ENCODE data around the gene PNPLA5. TPM values are rescaled to one million over a fixed set of nuclear protein-coding genes. Genes with fewer than 3 reads are reported as not detected.

PNPLA5 gene
- total and polyA plus RNA-seq, 2 of the 13 experiments (the other 11 are each of a cell fraction or from before 2014, with no cell fraction given): not detected

GRCh38 chr22:43921370-43921769, 29.6 kb upstream of the PNPLA5 start:
- H3K79me2 ChIP-seq (ENCODE audit: insufficient read depth, low read length): peaks cover 6% of the 10 kb centered on the region
- ATAC-seq (no peak), DNase-seq (ENCODE audit: low spot score) (peak; percentile 44), FAIRE-seq (no peak)
- ChIA-PET POLR2A (interaction anchor here (1.1 kb wide), 1 partner anchor 34 kb away, joined by 5 read pairs; the partner anchor contains the start of gene SAMM50), CTCF (ENCODE audit: low intra/inter-chr PET ratio, low total read pairs) (no interaction called here)
- BruUV-seq (replicated peaks): no TSS peak
- no peak overlapping the region for H2AFZ ChIP-seq (ENCODE audit: low read length)
- no peaks in the 10 kb centered on the region; a peak in 2 of 5 replicates for H3K27me3 ChIP-seq (ENCODE audit: control insufficient read depth in 1 of 2, insufficient read depth in 2 of 2, low read length in 2 of 2)
- H4K20me1 ChIP-seq (ENCODE audit: insufficient read depth, low read length): peaks cover 7% of the 10 kb centered on the region; the same call in 1 of the 2 replicates
- 20% methylated on average over 1 of the region's 4 CpGs for WGBS (ENCODE audit: low lambda C conversion rate)
- H3K4me3 ChIP-seq (replicated peaks in 1 of 3; ENCODE audit: insufficient read depth in 1 of 3, low read depth in 2 of 3, low read length in 3 of 3): no peak overlapping the region
- H3K9ac ChIP-seq (ENCODE audit: insufficient read depth, low read depth, low read length): no peak overlapping the region
- no peaks in the 10 kb centered on the region for H3K36me3 ChIP-seq (replicated peaks in 1 of 2; ENCODE audit: control insufficient read depth in 1 of 2, insufficient read depth in 2 of 2, low read length in 2 of 2)
- H3K4me2 ChIP-seq (ENCODE audit: low read depth, low read length): peak overlapping the region; percentile 95
- peaks cover 42% of the 10 kb centered on the region for H3K4me1 ChIP-seq (ENCODE audit: insufficient read depth, low read length)
- no peaks in the 10 kb centered on the region for H3K9me3 ChIP-seq (ENCODE audit: low read length)
- intact Hi-C loops (cut with micrococcal nuclease; ENCODE audit: unreplicated experiment) (no loop called here), in situ Hi-C loops (cut with HindIII; ENCODE audit: extremely low pct_ligation_motif_present, low pct_unique_long_range_greater_than_20kb) (no loop called here)
- no peak overlapping the region for H3K27ac ChIP-seq (ENCODE audit: extremely low read length, insufficient read depth, low read length)
- TF ChIP-seq, protein P1, sequence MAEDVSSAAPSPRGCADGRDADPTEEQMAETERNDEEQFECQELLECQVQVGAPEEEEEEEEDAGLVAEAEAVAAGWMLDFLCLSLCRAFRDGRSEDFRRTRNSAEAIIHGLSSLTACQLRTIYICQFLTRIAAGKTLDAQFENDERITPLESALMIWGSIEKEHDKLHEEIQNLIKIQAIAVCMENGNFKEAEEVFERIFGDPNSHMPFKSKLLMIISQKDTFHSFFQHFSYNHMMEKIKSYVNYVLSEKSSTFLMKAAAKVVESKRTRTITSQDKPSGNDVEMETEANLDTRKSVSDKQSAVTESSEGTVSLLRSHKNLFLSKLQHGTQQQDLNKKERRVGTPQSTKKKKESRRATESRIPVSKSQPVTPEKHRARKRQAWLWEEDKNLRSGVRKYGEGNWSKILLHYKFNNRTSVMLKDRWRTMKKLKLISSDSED (CRISPR knock-in tag; IDR thresholded peaks at IDR 0.05): no peak
- no peak for TF ChIP-seq ZNF780A (CRISPR knock-in tag; IDR thresholded peaks at IDR 0.05)
- no peak for TF ChIP-seq CBX2 (IDR thresholded peaks at IDR 0.05; ENCODE audit: low read depth, low read length)
- TF ChIP-seq CBX2 (CRISPR knock-in tag; IDR thresholded peaks at IDR 0.05; ENCODE audit: low read depth): no peak
- no peak for TF ChIP-seq EED (CRISPR knock-in tag; IDR thresholded peaks at IDR 0.05)
- no peak for TF ChIP-seq ZNF441 (CRISPR knock-in tag; IDR thresholded peaks at IDR 0.05; ENCODE audit: borderline replicate concordance)
- no peak for TF ChIP-seq SNAI1 (CRISPR knock-in tag; IDR thresholded peaks at IDR 0.05; ENCODE audit: borderline replicate concordance)
- TF ChIP-seq ZNF556 (CRISPR knock-in tag; IDR thresholded peaks at IDR 0.05; ENCODE audit: borderline replicate concordance): 0 out of 2 replicates have a peak, but pooled peaks have one; percentile 22
- TF ChIP-seq SAP130 (CRISPR knock-in tag; IDR thresholded peaks at IDR 0.05; ENCODE audit: low read depth): peak; percentile 25; the same call in 1 of the 2 replicates
- TF ChIP-seq SALL1 (CRISPR knock-in tag; IDR thresholded peaks at IDR 0.05): 0 out of 2 replicates have a peak, but pooled peaks have one; percentile 4
- no peak for TF ChIP-seq TCF12 (IDR thresholded peaks at IDR 0.05)
- TF ChIP-seq TCF12 (CRISPR knock-in tag; IDR thresholded peaks at IDR 0.05): no peak
- TF ChIP-seq KDM5B (CRISPR knock-in tag; IDR thresholded peaks at IDR 0.05; ENCODE audit: borderline replicate concordance): no peak
- TF ChIP-seq ATF6 (CRISPR knock-in tag; conservative IDR thresholded peaks at IDR 0.05): no peak
- 0 out of 2 replicates have a peak, but pooled peaks have one; percentile 19 for TF ChIP-seq ZNF609 (CRISPR knock-in tag; IDR thresholded peaks at IDR 0.05; ENCODE audit: borderline replicate concordance)
- 0 out of 2 replicates have a peak, but pooled peaks have one; percentile 45 for TF ChIP-seq ATF3 (CRISPR knock-in tag; IDR thresholded peaks at IDR 0.05)
- TF ChIP-seq, protein P2, sequence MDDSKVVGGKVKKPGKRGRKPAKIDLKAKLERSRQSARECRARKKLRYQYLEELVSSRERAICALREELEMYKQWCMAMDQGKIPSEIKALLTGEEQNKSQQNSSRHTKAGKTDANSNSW (CRISPR knock-in tag; IDR thresholded peaks at IDR 0.05; ENCODE audit: borderline replicate concordance): no peak

Measured in HepG2 (cell line).